Measurements from ENCODE around the gene ACTMAP.
"Not testable (repeated sequence)": the region's sequence is repeated elsewhere in the genome, so short reads cannot be mapped to it uniquely, and the experiment has no call there.

Gene ACTMAP

GRCh38 chr19:40775632-40776022 lies 25.4 kb upstream of the ACTMAP start:
- no peak for DNase-seq

- no peak for DNase-seq
These were observed 24.8 kb upstream of the ACTMAP start, which contains the start of gene MIA for GRCh38 chr19:40774916-40775631. Gene MIA, plus strand, starts transcription at chr19:40775521. Its CDS starts 22 bp downstream, at chr19:40775543.

GRCh38 chr19:40771101-40771862 lies 21.0 kb upstream of the ACTMAP start:
- not testable (repeated sequence) for DNase-seq

GRCh38 chr19:40768869-40769268 lies 18.6 kb upstream of the ACTMAP start:
- no peak for DNase-seq

GRCh38 chr19:40766385-40766784 lies 16.1 kb upstream of the ACTMAP start:
- not testable (repeated sequence) for DNase-seq

GRCh38 chr19:40763963-40764362 lies 13.7 kb upstream of the ACTMAP start:
- no peak for DNase-seq

- DNase-seq, result no peak
These were observed 13.2 kb upstream of the ACTMAP start for GRCh38 chr19:40763526-40763925.

- DNase-seq, result no peak
These were observed 12.6 kb upstream of the ACTMAP start for GRCh38 chr19:40762754-40763470.

- DNase-seq, result no peak
These were observed 9.1 kb upstream of the ACTMAP start for GRCh38 chr19:40759352-40759751.

- no peak for DNase-seq
These were observed 8.2 kb upstream of the ACTMAP start for GRCh38 chr19:40758491-40758890.

GRCh38 chr19:40756502-40757110 lies 6.3 kb upstream of the ACTMAP start:
- no peak for DNase-seq

GRCh38 chr19:40755791-40756190 lies 5.5 kb upstream of the ACTMAP start:
- no peak for DNase-seq

- no peak for DNase-seq
These were observed 5.0 kb upstream of the ACTMAP start for GRCh38 chr19:40755248-40755624.

GRCh38 chr19:40754611-40755247 lies 4.5 kb upstream of the ACTMAP start:
- DNase-seq, result no peak

GRCh38 chr19:40752257-40752781 lies 2.0 kb upstream of the ACTMAP start:
- no peak for DNase-seq

- peak; percentile 96 for DNase-seq
These were observed 729 bp upstream of the ACTMAP start, which contains the start of gene SNRPA for GRCh38 chr19:40750874-40751537. Gene SNRPA, plus strand, starts transcription at chr19:40751203. Its CDS starts 206 bp downstream, at chr19:40751409.

- no peak for DNase-seq
These were observed 2.7 kb downstream of the ACTMAP start for GRCh38 chr19:40747536-40747935.

- DNase-seq, result no peak
These were observed 4.9 kb downstream of the ACTMAP start for GRCh38 chr19:40745402-40745780.

GRCh38 chr19:40744554-40745401 lies 5.5 kb downstream of the ACTMAP start:
- DNase-seq, result no peak

GRCh38 chr19:40743926-40744325 lies 6.4 kb downstream of the ACTMAP start:
- DNase-seq, result no peak

GRCh38 chr19:40742886-40743285 lies 7.4 kb downstream of the ACTMAP start:
- DNase-seq, result no peak

All from NCI-H1105 treated with DMSO at 0.1 percent for 48 hours (cell line).